Endothelial cell of umbilical vein (primary cell): ENCODE data around the gene CLEC6A. TPM values are rescaled to one million over a fixed set of nuclear protein-coding genes. Genes with fewer than 3 reads are reported as not detected.
A peak's percentile ranks its signal among the peaks of the same experiment; 100 is the strongest.

ENCODE experiments used
- BruUV-seq: library from RNA; stranded (reverse); fragments of 400-500 nt; replicated peaks from 2 replicates; lab custom pipeline; 2021; lab: Mats Ljungman, UMichigan
- CTCF ChIA-PET: fragments of 300-600, 350-600 bp; sonication (Branson Sonifier 250); formaldehyde crosslinking; loops from one replicate; lab custom pipeline; 2021; ENCODE audit warnings: antibody characterized with exemption, inconsistent platforms; lab: Charles Lee
- POLR2A ChIA-PET: fragments of 300-600, 350-600 bp; sonication (Branson Sonifier 250); formaldehyde crosslinking; loops from one replicate; lab custom pipeline; 2021; ENCODE audit warnings: antibody characterized with exemption, inconsistent platforms; lab: Charles Lee
- DNase-seq: peaks from one replicate; pipeline ENCODE4 v3.0.0-alpha.2; 2011; ENCODE audit warnings: low read depth, low spot score
- FAIRE-seq: peaks from 2 replicates; lab custom pipeline; 2011; peaks lifted over from hg19 to GRCh38; lab: Jason Lieb, UNC
- H2AFZ ChIP-seq: 2 replicates; pipeline ENCODE4 v1.6.0; 2012; ENCODE audit warnings: low read depth, low read length, control low read depth, inconsistent platforms
- H3K27ac ChIP-seq: 2 replicates; pipeline ENCODE4 v1.5.1; 2011; ENCODE audit warnings: low read depth, mild to moderate bottlenecking, control low read depth, low read length, moderate library complexity; ENCODE audit not compliant: insufficient read depth
- H3K27me3 ChIP-seq, 2 experiments: 2 replicates each; pipeline versions ENCODE4 v1.6.0 to v1.6.1; 2011; ENCODE audit warnings: low read length in 2 of 2, mixed read lengths in 1 of 2; ENCODE audit not compliant: control insufficient read depth in 2 of 2, insufficient read depth in 2 of 2
- H3K36me3 ChIP-seq, 2 experiments: 2 replicates in 1 of 2; 3 replicates in 1 of 2; pipeline ENCODE4 v1.5.1; 2011; ENCODE audit warnings: low read length in 2 of 2, mild to moderate bottlenecking in 1 of 2, moderate library complexity in 1 of 2; ENCODE audit not compliant: control insufficient read depth in 2 of 2, insufficient read depth in 2 of 2; ENCODE audit errors: extremely low read depth in 1 of 2
- H3K4me1 ChIP-seq: 3 replicates; pipeline ENCODE4 v1.5.1; 2011; ENCODE audit warnings: mild to moderate bottlenecking, low read length; ENCODE audit not compliant: control insufficient read depth, insufficient read depth; ENCODE audit errors: extremely low read depth
- H3K4me2 ChIP-seq: 2 replicates; pipeline ENCODE4 v1.6.1; 2011; ENCODE audit warnings: low read length, control low read depth, mixed read lengths; ENCODE audit not compliant: insufficient read depth
- H3K4me3 ChIP-seq, 3 experiments: fragments of 200-600 bp in 1 of 3; sonication (generic), shearing (Covaris generic) in 1 of 3; replicated peaks in 1 of 3; 2 replicates each; pipeline ENCODE4 v1.5.1; 2011 to 2016; ENCODE audit warnings: control low read depth in 3 of 3, low read length in 3 of 3, mild to moderate bottlenecking in 2 of 3, inconsistent platforms in 1 of 3, low read depth in 1 of 3, moderate library complexity in 1 of 3; ENCODE audit not compliant: insufficient read depth in 1 of 3
- H3K79me2 ChIP-seq: 2 replicates; pipeline ENCODE4 v1.6.0; 2012; ENCODE audit warnings: low read length, inconsistent platforms; ENCODE audit not compliant: control insufficient read depth, insufficient read depth
- H3K9ac ChIP-seq: replicated peaks from 2 replicates; pipeline ENCODE3; 2011; ENCODE audit warnings: low read length, control low read depth; ENCODE audit not compliant: insufficient read depth; ENCODE audit errors: extremely low read depth
- H3K9me1 ChIP-seq: replicated peaks from 3 replicates; pipeline ENCODE4 v1.6.0; 2011; ENCODE audit warnings: mild to moderate bottlenecking, low read length; ENCODE audit not compliant: control insufficient read depth, insufficient read depth; ENCODE audit errors: extremely low read depth
- H3K9me3 ChIP-seq: replicated peaks from 2 replicates; pipeline ENCODE4 v1.5.1; 2012; ENCODE audit warnings: low read length, inconsistent platforms; ENCODE audit not compliant: control insufficient read depth, insufficient read depth
- H4K20me1 ChIP-seq: replicated peaks from 2 replicates; pipeline ENCODE3; 2011; ENCODE audit warnings: mild to moderate bottlenecking, low read length; ENCODE audit not compliant: control insufficient read depth, insufficient read depth; ENCODE audit errors: extremely low read depth
- CTCF ChIP-seq, 2 donors: IDR thresholded peaks; 1 replicate in 1 of 2; 2 replicates in 1 of 2; pipeline ENCODE4 v1.5.1; 2011; ENCODE audit warnings: low read length in 2 of 2, mild to moderate bottlenecking in 2 of 2, moderate library complexity in 2 of 2, control low read depth in 1 of 2, inconsistent platforms in 1 of 2, low read depth in 1 of 2; ENCODE audit not compliant: insufficient read depth in 1 of 2; ENCODE audit errors: extremely low read depth in 1 of 2
- EZH2 ChIP-seq: IDR thresholded peaks from 2 replicates; pipeline ENCODE4 v1.6.1; 2012; ENCODE audit warnings: borderline replicate concordance, low read depth, mild to moderate bottlenecking, moderate library complexity, low read length, inconsistent platforms; ENCODE audit not compliant: severe bottlenecking
- FOS ChIP-seq: IDR thresholded peaks from 2 replicates; pipeline ENCODE4 v1.6.1; 2011; ENCODE audit warnings: mild to moderate bottlenecking, low read length, moderate library complexity, borderline replicate concordance; ENCODE audit not compliant: insufficient read depth
- GATA2 ChIP-seq: IDR thresholded peaks from 2 replicates; pipeline ENCODE4 v1.7.0; 2011; ENCODE audit warnings: low read depth, mild to moderate bottlenecking, moderate library complexity, mixed read lengths, low read length; ENCODE audit not compliant: insufficient read length, insufficient read depth
- JUN ChIP-seq: IDR thresholded peaks from 2 replicates; pipeline ENCODE4 v1.6.1; 2011; ENCODE audit warnings: borderline replicate concordance, low read depth; ENCODE audit not compliant: insufficient read length, insufficient read depth
- MYC ChIP-seq: IDR thresholded peaks from one replicate; pipeline ENCODE4 v1.6.1; 2011; ENCODE audit warnings: mild to moderate bottlenecking, low read depth, low read length
- POLR2A ChIP-seq: IDR thresholded peaks from 2 replicates; pipeline ENCODE4 v1.6.1; 2012; ENCODE audit warnings: low read depth, mild to moderate bottlenecking, control low read depth, low read length
- POLR2AphosphoS5 ChIP-seq: IDR thresholded peaks from 2 replicates; pipeline ENCODE4 v1.6.1; 2012; ENCODE audit warnings: low read depth, mild to moderate bottlenecking, control low read depth, low read length, moderate library complexity; ENCODE audit not compliant: insufficient read depth
- dilution Hi-C: fragments of 300-500 bp; cut with MboI; formaldehyde crosslinking; loops from one replicate; pipeline ENCODE4 v1.15.0; 2019; ENCODE audit warnings: low sequenced_read_pairs; ENCODE audit not compliant: extremely low pct_ligation_motif_present
- intact Hi-C: fragments of 100-400 bp; cut with micrococcal nuclease; formaldehyde crosslinking; loops from one replicate; pipeline ENCODE4 v1.10.0; 2022
- polyA plus RNA-seq, 4 experiments: library from polyadenylated mRNA; depleted of rRNA in 3 of 4; stranded (reverse) in 3 of 4; unstranded in 1 of 4; fragments of >200 nt; gene quantifications; 2 replicates each; pipeline versions ENCODE4 v1.2.1 to v1.2.3, GENCODE V29; 2011 to 2012; ENCODE audit warnings: missing spikeins in 1 of 4
- total RNA-seq: library from RNA; stranded (reverse); gene quantifications from 2 replicates; pipeline ENCODE4 v1.2.3, GENCODE V29; 2021
- TF ChIP-seq, protein P1 (sequence below): IDR thresholded peaks from 2 replicates; pipeline ENCODE4 v1.6.1; 2011; ENCODE audit not compliant: insufficient read depth, insufficient read length

Gene CLEC6A
- total and polyA plus RNA-seq, 2 donors (not counting 3 experiments of a cell fraction or from before 2014, with no cell fraction given), result not detected

DNA sequence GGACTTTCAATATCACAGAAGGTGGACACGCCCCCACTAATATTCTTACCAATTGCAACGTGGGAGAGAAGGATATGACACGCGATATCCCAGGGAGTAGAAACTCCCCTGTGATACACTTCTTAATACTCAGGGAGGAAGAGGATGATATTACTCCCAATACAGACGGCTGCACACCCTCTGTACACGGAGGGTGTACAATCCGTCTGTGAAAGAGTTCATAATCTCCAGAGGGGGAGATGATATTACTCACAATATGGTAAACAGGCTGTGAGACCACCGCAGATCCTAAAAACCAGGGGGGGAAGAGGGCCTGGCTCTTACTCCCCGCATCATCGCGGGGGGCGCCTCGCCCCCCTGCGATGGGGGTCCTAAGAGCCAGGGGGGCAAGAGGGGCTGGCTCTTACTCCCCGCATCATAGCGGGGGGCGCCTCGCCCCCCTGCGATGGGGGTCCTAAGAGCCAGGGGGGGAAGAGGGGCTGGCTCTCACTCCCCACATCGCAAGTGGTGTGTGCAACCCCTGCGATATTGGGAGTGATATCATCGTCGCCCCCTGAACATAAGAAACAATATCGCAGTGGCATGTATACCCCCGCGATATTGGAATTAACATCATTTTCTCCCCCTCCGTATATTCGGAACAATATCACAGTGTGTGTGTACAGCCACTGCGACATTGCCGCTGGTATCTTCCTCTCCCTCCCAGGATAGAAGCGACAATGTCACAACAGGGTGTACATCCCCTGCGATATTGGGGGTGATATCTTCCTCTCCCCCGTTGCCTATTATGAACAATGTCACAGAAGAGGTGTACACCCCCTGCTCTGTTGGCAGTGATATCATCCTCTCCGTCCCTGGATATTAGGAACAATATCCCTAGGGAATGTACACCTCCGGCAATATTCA lies 8.9 kb upstream of the CLEC6A start:
- peak; percentile 0 for DNase-seq
- dilution Hi-C loops (no loop called here), intact Hi-C loops (no loop called here)
- Histone ChIP-seq H3K9ac (no peak overlapping the region), H3K9me1 (no peaks in the 10 kb centered on the region), H3K4me2 (no peak overlapping the region), H3K27me3 (no peaks in the 10 kb centered on the region), H2AFZ (no peak overlapping the region), H3K4me1 (no peaks in the 10 kb centered on the region), H3K9me3 (no peaks in the 10 kb centered on the region), H4K20me1 (no peaks in the 10 kb centered on the region), H3K27ac (no peak overlapping the region), H3K4me3 (no peak overlapping the region), H3K36me3 (no peaks in the 10 kb centered on the region), H3K79me2 (no peaks in the 10 kb centered on the region)
- FAIRE-seq, result no peak
- ChIA-PET POLR2A (no interaction called here), CTCF (no interaction called here)
- TF ChIP-seq, protein P1, sequence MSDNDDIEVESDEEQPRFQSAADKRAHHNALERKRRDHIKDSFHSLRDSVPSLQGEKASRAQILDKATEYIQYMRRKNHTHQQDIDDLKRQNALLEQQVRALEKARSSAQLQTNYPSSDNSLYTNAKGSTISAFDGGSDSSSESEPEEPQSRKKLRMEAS, result no peak
- no peak for TF ChIP-seq POLR2AphosphoS5
- TF ChIP-seq JUN, result no peak
- TF ChIP-seq MYC, result no peak
- no peak for TF ChIP-seq CTCF (IDR thresholded peaks at IDR 0.05; ENCODE audit: extremely low read depth in 1 of 2, insufficient read depth in 1 of 2, low read depth in 1 of 2, low read length in 2 of 2)
- no peak for TF ChIP-seq GATA2
- TF ChIP-seq FOS, result no peak
- no peak for TF ChIP-seq POLR2A
- TF ChIP-seq EZH2, result no peak
- no TSS peak for BruUV-seq
